ENCODE results near the gene SERPINB13. TPM values are rescaled to one million over a fixed set of nuclear protein-coding genes. Genes with fewer than 3 reads are reported as not detected.

Gene SERPINB13
- total and polyA plus RNA-seq, 12 donors: 0.10 TPM; not detected in 11

DNA sequence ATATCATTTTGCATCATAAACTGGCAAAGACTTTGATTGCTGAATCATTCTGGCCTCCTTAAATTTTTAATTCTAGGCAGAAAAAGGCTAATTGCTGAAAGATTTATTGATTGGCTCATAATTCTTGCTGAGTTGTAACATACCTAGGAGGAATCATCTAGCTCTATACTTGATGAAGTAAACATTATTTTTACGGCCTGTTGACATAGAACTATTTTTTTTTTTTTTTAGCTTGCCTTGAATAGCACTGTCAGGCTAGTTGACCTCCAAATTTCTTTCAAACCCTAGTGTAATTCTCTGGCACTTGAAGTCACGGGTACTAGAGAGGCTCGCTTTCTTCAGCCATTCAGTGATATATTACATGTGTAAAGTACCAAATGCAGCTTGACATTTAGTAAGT, 42.1 kb upstream of the SERPINB13 start:
- no peaks in the 10 kb centered on the region for H3K36me3 ChIP-seq (replicated peaks in 1 of 2)
- intact Hi-C loops (cut with DNase I): no loop called here

DNA sequence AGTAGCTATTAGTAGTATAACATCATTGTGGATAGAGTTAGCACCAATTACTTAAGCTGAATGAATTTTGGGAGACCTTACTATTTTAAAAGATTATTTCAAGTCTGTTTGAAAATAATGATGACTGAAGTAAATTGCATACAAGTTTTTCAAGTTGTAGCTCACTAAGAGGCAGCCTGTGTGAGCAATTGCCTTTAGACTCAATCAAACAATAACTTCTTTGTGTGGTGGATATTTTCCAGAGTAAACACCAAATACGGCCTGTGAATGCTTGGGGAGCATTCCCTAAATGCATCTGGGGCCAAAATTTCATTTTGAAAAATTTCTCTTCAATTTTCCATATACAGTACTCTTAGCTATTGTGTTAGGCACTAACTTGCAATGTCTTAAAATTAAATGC, 37.1 kb upstream of the SERPINB13 start:
- H3K27ac ChIP-seq: no peak overlapping the region
- H3K4me3 ChIP-seq: no peak overlapping the region
- peaks cover 0 to 3% of the 10 kb centered on the region in 2 donors for H3K4me1 ChIP-seq (replicated peaks in 1 of 2)
- H3K9me3 ChIP-seq (replicated peaks in 1 of 3): no peaks in the 10 kb centered on the region
- DNase-seq: no peak
- no peaks in the 10 kb centered on the region for H3K36me3 ChIP-seq (replicated peaks in 1 of 2)
- H3K27me3 ChIP-seq: peaks cover 12% of the 10 kb centered on the region
- WGBS, 4 donors: 55 to 63% (median 58%) methylated on average over 1 of the region's 1 CpG
- intact Hi-C loops (cut with DNase I): no loop called here
- TF ChIP-seq, protein P1, sequence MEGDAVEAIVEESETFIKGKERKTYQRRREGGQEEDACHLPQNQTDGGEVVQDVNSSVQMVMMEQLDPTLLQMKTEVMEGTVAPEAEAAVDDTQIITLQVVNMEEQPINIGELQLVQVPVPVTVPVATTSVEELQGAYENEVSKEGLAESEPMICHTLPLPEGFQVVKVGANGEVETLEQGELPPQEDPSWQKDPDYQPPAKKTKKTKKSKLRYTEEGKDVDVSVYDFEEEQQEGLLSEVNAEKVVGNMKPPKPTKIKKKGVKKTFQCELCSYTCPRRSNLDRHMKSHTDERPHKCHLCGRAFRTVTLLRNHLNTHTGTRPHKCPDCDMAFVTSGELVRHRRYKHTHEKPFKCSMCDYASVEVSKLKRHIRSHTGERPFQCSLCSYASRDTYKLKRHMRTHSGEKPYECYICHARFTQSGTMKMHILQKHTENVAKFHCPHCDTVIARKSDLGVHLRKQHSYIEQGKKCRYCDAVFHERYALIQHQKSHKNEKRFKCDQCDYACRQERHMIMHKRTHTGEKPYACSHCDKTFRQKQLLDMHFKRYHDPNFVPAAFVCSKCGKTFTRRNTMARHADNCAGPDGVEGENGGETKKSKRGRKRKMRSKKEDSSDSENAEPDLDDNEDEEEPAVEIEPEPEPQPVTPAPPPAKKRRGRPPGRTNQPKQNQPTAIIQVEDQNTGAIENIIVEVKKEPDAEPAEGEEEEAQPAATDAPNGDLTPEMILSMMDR (IDR thresholded peaks at IDR 0.05): no peak
- no peak for TF ChIP-seq POLR2A (IDR thresholded peaks at IDR 0.05)

More for the DNA sequence above, 42.1 kb upstream of the SERPINB13 start:
- Histone ChIP-seq H3K4me3 (no peak overlapping the region), H3K4me1 (replicated peaks in 1 of 2) (peaks cover 0 to 5% of the 10 kb centered on the region in 2 donors), H3K27me3 (peaks cover 7% of the 10 kb centered on the region), H3K9me3 (replicated peaks in 1 of 3) (no peaks in the 10 kb centered on the region), H3K27ac (no peak overlapping the region)
- WGBS, 4 donors: 36 to 42% (median 38%) methylated on average over 3 of the region's 3 CpGs
- no peak for DNase-seq
- TF ChIP-seq POLR2A (IDR thresholded peaks at IDR 0.05): no peak
- TF ChIP-seq, protein P1 (IDR thresholded peaks at IDR 0.05): no peak

DNA sequence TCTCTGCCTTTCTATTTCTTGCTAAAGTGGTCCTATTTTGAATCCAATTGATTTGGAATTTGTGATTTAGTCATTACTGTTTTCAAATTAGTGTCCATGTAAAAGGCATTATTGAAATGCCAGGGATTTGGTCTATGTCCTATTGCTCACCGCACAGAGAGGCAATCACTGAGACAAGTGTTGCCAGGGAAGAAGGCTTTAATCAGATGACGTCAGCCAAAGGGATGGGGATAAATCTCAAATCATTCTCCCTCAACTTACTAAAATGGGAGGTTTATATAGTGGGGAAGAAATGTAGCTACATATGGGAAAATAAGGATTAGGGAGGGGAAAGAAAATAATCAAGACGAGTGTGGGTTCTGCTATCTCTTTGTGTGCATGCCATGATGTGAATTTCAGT, 35.4 kb upstream of the SERPINB13 start:
- no peaks in the 10 kb centered on the region for H3K9me3 ChIP-seq (replicated peaks in 1 of 3)
- H3K4me1 ChIP-seq (replicated peaks in 1 of 2): no peaks in the 10 kb centered on the region
- TF ChIP-seq POLR2A (IDR thresholded peaks at IDR 0.05): no peak
- TF ChIP-seq, protein P1 (IDR thresholded peaks at IDR 0.05): no peak
- no peak overlapping the region for H3K27ac ChIP-seq
- H3K36me3 ChIP-seq (replicated peaks in 1 of 2): no peaks in the 10 kb centered on the region
- no peak for DNase-seq
- no peak overlapping the region for H3K4me3 ChIP-seq
- intact Hi-C loops (cut with DNase I): no loop called here
- peaks cover 12% of the 10 kb centered on the region for H3K27me3 ChIP-seq
- 77 to 85% (median 78%) methylated on average over 3 of the region's 3 CpGs for WGBS, 4 donors

DNA sequence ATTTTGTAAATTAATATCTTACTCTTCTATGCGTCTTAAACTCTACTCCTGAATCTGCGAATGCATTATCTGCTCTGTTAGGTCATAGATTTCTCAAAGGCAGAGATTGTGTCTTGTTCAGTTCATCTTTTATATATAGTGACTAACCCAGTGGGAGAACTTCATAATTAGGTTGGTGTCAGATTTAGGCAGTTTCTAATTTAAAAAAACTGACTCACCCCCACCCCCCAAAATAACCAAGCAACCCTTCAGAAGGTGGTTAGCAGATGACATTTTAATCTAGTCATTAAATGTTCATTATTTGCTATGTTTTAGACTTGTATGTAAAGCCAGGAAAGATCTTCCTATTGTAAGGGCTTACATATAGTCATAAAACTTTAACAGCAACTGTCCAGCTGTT, 34.6 kb upstream of the SERPINB13 start:
- 81 to 84% (median 83%) methylated on average over 2 of the region's 2 CpGs for WGBS, 4 donors
- H3K27ac ChIP-seq: no peak overlapping the region
- TF ChIP-seq, protein P1 (IDR thresholded peaks at IDR 0.05): no peak
- no peak for TF ChIP-seq POLR2A (IDR thresholded peaks at IDR 0.05)

More for the DNA sequence above, 34.6 kb upstream of the SERPINB13 start:
- Histone ChIP-seq H3K4me3 (no peak overlapping the region), H3K27me3 (peaks cover 12% of the 10 kb centered on the region), H3K4me1 (replicated peaks in 1 of 2) (no peaks in the 10 kb centered on the region), H3K9me3 (replicated peaks in 1 of 3) (no peaks in the 10 kb centered on the region), H3K36me3 (replicated peaks in 1 of 2) (no peaks in the 10 kb centered on the region)
- DNase-seq: no peak
- intact Hi-C loops (cut with DNase I): no loop called here

Data from adrenal gland (tissue), 12 donors.